HEK293 (cell line): ENCODE results near the gene HNRNPUL1.

Source experiments
- KLF1 ChIP-seq: fragments of 450-650 bp; formaldehyde crosslinking; IDR thresholded peaks from 2 replicates; pipeline ENCODE4 v1.5.1; 2016; ENCODE audit warnings: missing biosample characterization, missing genetic modification characterization
- KLF9 ChIP-seq: fragments of 450-650 bp; formaldehyde crosslinking; IDR thresholded peaks from 2 replicates; pipeline ENCODE4 v1.5.1; 2016; ENCODE audit warnings: missing biosample characterization, missing genetic modification characterization, low read depth
- PRDM4 ChIP-seq: fragments of 450-650 bp; formaldehyde crosslinking; IDR thresholded peaks from 2 replicates; pipeline ENCODE4 v1.5.1; 2017; ENCODE audit warnings: missing biosample characterization, missing genetic modification characterization
- ZBTB48 ChIP-seq: fragments of 450-650 bp; formaldehyde crosslinking; IDR thresholded peaks from 2 replicates; pipeline ENCODE4 v1.5.1; 2016; ENCODE audit warnings: missing biosample characterization, missing genetic modification characterization
- ZNF274 ChIP-seq, 2 experiments: fragments of 200-500 bp in 1 of 2; fragments of 450-650 bp in 1 of 2; sonication (Bioruptor generic) in 1 of 2; formaldehyde crosslinking in 1 of 2; IDR thresholded peaks; 2 replicates each; pipeline versions ENCODE4 v1.5.1 to v1.6.1; 2014 to 2016; ENCODE audit warnings: borderline replicate concordance in 1 of 2, inconsistent platforms in 1 of 2, low read length in 1 of 2, missing biosample characterization in 1 of 2, missing genetic modification characterization in 1 of 2
- ZNF404 ChIP-seq: fragments of 450-650 bp; formaldehyde crosslinking; IDR thresholded peaks from 2 replicates; pipeline ENCODE4 v1.5.1; 2017; ENCODE audit warnings: missing biosample characterization, missing genetic modification characterization
- ZNF473 ChIP-seq: fragments of 450-650 bp; formaldehyde crosslinking; IDR thresholded peaks from 2 replicates; pipeline ENCODE4 v1.5.1; 2017; ENCODE audit warnings: missing biosample characterization, missing genetic modification characterization
- ZNF501 ChIP-seq: fragments of 450-650 bp; formaldehyde crosslinking; IDR thresholded peaks from 2 replicates; pipeline ENCODE4 v1.5.1; 2016; ENCODE audit warnings: missing biosample characterization, missing genetic modification characterization
- ZNF521 ChIP-seq: fragments of 450-650 bp; formaldehyde crosslinking; IDR thresholded peaks from 2 replicates; pipeline ENCODE4 v1.5.1; 2017; ENCODE audit warnings: missing biosample characterization, mild to moderate bottlenecking, missing genetic modification characterization
- ZNF549 ChIP-seq: fragments of 450-650 bp; IDR thresholded peaks from 2 replicates; pipeline ENCODE4 v1.5.1; 2018; ENCODE audit warnings: missing biosample characterization, missing genetic modification characterization, mild to moderate bottlenecking, inconsistent platforms, moderate library complexity
- ZNF571 ChIP-seq: fragments of 450-650 bp; formaldehyde crosslinking; IDR thresholded peaks from 2 replicates; pipeline ENCODE4 v1.5.0; 2017; ENCODE audit warnings: missing biosample characterization, missing genetic modification characterization
- ZNF837 ChIP-seq: fragments of 450-650 bp; formaldehyde crosslinking; IDR thresholded peaks from 2 replicates; pipeline ENCODE4 v1.5.1; 2016; ENCODE audit warnings: missing biosample characterization, missing genetic modification characterization
- ZNF843 ChIP-seq: fragments of 450-650 bp; formaldehyde crosslinking; IDR thresholded peaks from 2 replicates; pipeline ENCODE4 v1.5.1; 2016; ENCODE audit warnings: missing biosample characterization, missing genetic modification characterization
- TF ChIP-seq, protein P1 (sequence below): IDR thresholded peaks from 2 replicates; pipeline ENCODE4 v1.6.1; 2011; ENCODE audit warnings: mild to moderate bottlenecking, low read depth, low read length, borderline replicate concordance
- TF ChIP-seq, protein P2 (sequence below): fragments of 450-650 bp; formaldehyde crosslinking; IDR thresholded peaks from 2 replicates; pipeline ENCODE4 v1.5.1; 2016; ENCODE audit warnings: missing biosample characterization, missing genetic modification characterization
- TF ChIP-seq, protein P3 (sequence below): fragments of 450-650 bp; formaldehyde crosslinking; IDR thresholded peaks from 2 replicates; pipeline ENCODE4 v1.5.0; 2017; ENCODE audit warnings: missing biosample characterization, missing genetic modification characterization, borderline replicate concordance
- TF ChIP-seq, protein P4 (sequence below): fragments of 450-650 bp; formaldehyde crosslinking; IDR thresholded peaks from 2 replicates; pipeline ENCODE4 v1.5.1; 2016; ENCODE audit warnings: missing biosample characterization, missing genetic modification characterization, borderline replicate concordance

The HNRNPUL1 gene

GRCh38 chr19:41239363-41239762, 24.8 kb upstream of the HNRNPUL1 start (continued):
- TF ChIP-seq ZNF404 (tag by site-specific recombination) (no peak), ZNF274 (IDR thresholded peaks at IDR 0.05; ENCODE audit: low read length) (no peak), ZNF274 (tag by site-specific recombination; IDR thresholded peaks at IDR 0.05; ENCODE audit: borderline replicate concordance) (no peak), ZNF837 (no peak), ZNF473 (tag by site-specific recombination) (no peak), ZNF843 (tag by site-specific recombination) (no peak), ZBTB48 (tag by site-specific recombination) (0 out of 2 replicates have a peak, but pooled peaks have one; percentile 32), PRDM4 (tag by site-specific recombination) (no peak), KLF1 (tag by site-specific recombination) (peak; percentile 97), ZNF521 (no peak), ZNF571 (tag by site-specific recombination) (no peak), KLF9 (tag by site-specific recombination) (peak; percentile 23; the same call in 1 of the 2 replicates), ZNF549 (no peak), ZNF501 (tag by site-specific recombination) (no peak)
- TF ChIP-seq, protein P1, sequence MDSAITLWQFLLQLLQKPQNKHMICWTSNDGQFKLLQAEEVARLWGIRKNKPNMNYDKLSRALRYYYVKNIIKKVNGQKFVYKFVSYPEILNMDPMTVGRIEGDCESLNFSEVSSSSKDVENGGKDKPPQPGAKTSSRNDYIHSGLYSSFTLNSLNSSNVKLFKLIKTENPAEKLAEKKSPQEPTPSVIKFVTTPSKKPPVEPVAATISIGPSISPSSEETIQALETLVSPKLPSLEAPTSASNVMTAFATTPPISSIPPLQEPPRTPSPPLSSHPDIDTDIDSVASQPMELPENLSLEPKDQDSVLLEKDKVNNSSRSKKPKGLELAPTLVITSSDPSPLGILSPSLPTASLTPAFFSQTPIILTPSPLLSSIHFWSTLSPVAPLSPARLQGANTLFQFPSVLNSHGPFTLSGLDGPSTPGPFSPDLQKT = no peak
- TF ChIP-seq, protein P2, sequence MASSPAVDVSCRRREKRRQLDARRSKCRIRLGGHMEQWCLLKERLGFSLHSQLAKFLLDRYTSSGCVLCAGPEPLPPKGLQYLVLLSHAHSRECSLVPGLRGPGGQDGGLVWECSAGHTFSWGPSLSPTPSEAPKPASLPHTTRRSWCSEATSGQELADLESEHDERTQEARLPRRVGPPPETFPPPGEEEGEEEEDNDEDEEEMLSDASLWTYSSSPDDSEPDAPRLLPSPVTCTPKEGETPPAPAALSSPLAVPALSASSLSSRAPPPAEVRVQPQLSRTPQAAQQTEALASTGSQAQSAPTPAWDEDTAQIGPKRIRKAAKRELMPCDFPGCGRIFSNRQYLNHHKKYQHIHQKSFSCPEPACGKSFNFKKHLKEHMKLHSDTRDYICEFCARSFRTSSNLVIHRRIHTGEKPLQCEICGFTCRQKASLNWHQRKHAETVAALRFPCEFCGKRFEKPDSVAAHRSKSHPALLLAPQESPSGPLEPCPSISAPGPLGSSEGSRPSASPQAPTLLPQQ = no peak
- TF ChIP-seq, protein P3, sequence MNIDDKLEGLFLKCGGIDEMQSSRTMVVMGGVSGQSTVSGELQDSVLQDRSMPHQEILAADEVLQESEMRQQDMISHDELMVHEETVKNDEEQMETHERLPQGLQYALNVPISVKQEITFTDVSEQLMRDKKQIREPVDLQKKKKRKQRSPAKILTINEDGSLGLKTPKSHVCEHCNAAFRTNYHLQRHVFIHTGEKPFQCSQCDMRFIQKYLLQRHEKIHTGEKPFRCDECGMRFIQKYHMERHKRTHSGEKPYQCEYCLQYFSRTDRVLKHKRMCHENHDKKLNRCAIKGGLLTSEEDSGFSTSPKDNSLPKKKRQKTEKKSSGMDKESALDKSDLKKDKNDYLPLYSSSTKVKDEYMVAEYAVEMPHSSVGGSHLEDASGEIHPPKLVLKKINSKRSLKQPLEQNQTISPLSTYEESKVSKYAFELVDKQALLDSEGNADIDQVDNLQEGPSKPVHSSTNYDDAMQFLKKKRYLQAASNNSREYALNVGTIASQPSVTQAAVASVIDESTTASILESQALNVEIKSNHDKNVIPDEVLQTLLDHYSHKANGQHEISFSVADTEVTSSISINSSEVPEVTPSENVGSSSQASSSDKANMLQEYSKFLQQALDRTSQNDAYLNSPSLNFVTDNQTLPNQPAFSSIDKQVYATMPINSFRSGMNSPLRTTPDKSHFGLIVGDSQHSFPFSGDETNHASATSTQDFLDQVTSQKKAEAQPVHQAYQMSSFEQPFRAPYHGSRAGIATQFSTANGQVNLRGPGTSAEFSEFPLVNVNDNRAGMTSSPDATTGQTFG (tag by site-specific recombination) = 0 out of 2 replicates have a peak, but pooled peaks have one; percentile 14
- TF ChIP-seq, protein P4, sequence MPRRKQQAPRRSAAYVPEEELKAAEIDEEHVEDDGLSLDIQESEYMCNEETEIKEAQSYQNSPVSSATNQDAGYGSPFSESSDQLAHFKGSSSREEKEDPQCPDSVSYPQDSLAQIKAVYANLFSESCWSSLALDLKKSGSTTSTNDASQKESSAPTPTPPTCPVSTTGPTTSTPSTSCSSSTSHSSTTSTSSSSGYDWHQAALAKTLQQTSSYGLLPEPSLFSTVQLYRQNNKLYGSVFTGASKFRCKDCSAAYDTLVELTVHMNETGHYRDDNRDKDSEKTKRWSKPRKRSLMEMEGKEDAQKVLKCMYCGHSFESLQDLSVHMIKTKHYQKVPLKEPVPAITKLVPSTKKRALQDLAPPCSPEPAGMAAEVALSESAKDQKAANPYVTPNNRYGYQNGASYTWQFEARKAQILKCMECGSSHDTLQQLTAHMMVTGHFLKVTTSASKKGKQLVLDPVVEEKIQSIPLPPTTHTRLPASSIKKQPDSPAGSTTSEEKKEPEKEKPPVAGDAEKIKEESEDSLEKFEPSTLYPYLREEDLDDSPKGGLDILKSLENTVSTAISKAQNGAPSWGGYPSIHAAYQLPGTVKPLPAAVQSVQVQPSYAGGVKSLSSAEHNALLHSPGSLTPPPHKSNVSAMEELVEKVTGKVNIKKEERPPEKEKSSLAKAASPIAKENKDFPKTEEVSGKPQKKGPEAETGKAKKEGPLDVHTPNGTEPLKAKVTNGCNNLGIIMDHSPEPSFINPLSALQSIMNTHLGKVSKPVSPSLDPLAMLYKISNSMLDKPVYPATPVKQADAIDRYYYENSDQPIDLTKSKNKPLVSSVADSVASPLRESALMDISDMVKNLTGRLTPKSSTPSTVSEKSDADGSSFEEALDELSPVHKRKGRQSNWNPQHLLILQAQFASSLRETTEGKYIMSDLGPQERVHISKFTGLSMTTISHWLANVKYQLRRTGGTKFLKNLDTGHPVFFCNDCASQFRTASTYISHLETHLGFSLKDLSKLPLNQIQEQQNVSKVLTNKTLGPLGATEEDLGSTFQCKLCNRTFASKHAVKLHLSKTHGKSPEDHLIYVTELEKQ = no peak
